Hepatocyte (in vitro differentiated cells): Measurements from ENCODE around the gene SOX6. TPM values are rescaled to one million over a fixed set of nuclear protein-coding genes. Genes with fewer than 3 reads are reported as not detected.

Experiments used
- DNase-seq: peaks from one replicate; pipeline ENCODE4 v3.0.0-alpha.2; 2016; ENCODE audit warnings: low spot score
- H2AFZ ChIP-seq: fragments of 200-600 bp; sonication (generic); 2 replicates; pipeline ENCODE4 v1.6.0; 2016; ENCODE audit warnings: antibody characterized with exemption, mild to moderate bottlenecking
- H3K27ac ChIP-seq: fragments of 200-600 bp; sonication (generic); 2 replicates; pipeline ENCODE4 v1.5.1; 2016; ENCODE audit warnings: mild to moderate bottlenecking
- H3K27me3 ChIP-seq: fragments of 200-600 bp; sonication (generic); 2 replicates; pipeline ENCODE4 v1.6.1; 2016
- H3K36me3 ChIP-seq: fragments of 200-600 bp; sonication (generic); replicated peaks from 2 replicates; pipeline ENCODE4 v1.5.1; 2016; ENCODE audit warnings: low read depth; ENCODE audit not compliant: insufficient read depth
- H3K4me1 ChIP-seq: fragments of 200-600 bp; sonication (generic); 2 replicates; pipeline ENCODE4 v1.5.1; 2016; ENCODE audit warnings: mild to moderate bottlenecking, moderate library complexity; ENCODE audit not compliant: insufficient read depth
- H3K4me2 ChIP-seq: fragments of 200-600 bp; sonication (generic); 2 replicates; pipeline ENCODE4 v1.6.0; 2016
- H3K4me3 ChIP-seq: fragments of 200-600 bp; sonication (generic); 2 replicates; pipeline ENCODE4 v1.5.1; 2016; ENCODE audit warnings: mild to moderate bottlenecking
- H3K79me2 ChIP-seq: fragments of 200-600 bp; sonication (generic); 2 replicates; pipeline ENCODE4 v1.6.0; 2017; ENCODE audit warnings: mild to moderate bottlenecking
- H3K9me2 ChIP-seq: fragments of 200-600 bp; sonication (generic); replicated peaks from 2 replicates; pipeline ENCODE4 v1.6.0; 2017; ENCODE audit warnings: mild to moderate bottlenecking; ENCODE audit not compliant: insufficient read depth
- H3K9me3 ChIP-seq: fragments of 200-600 bp; sonication (generic); 2 replicates; pipeline ENCODE4 v1.5.1; 2016; ENCODE audit warnings: low read depth, mild to moderate bottlenecking
- H4K20me1 ChIP-seq: fragments of 200-600 bp; sonication (generic); 2 replicates; pipeline ENCODE4 v1.6.0; 2016; ENCODE audit warnings: mild to moderate bottlenecking; ENCODE audit not compliant: insufficient read depth, poor library complexity, severe bottlenecking
- EZH2 ChIP-seq: fragments of 200-600 bp; sonication (generic); IDR thresholded peaks from 2 replicates; pipeline ENCODE4 v1.6.1; 2016; ENCODE audit warnings: antibody characterized with exemption, mild to moderate bottlenecking, borderline replicate concordance
- EZH2phosphoT487 ChIP-seq: fragments of 200-600 bp; sonication (generic); IDR thresholded peaks from one replicate; pipeline ENCODE4 v1.6.1; 2018; ENCODE audit warnings: antibody characterized with exemption, mild to moderate bottlenecking, low read depth, moderate library complexity; ENCODE audit not compliant: unreplicated experiment, severe bottlenecking
- WGBS: methylation state at CpG from one replicate; pipeline ENCODE4 v1.1.6; 2016; ENCODE audit warnings: low lambda C conversion rate; ENCODE audit errors: missing lambda C conversion rate; 5-methylcytosine and 5-hydroxymethylcytosine counted together
- polyA plus RNA-seq: library from polyadenylated mRNA; unstranded; fragments of >200 nt; fragmentation: Nextera tagmentation; extraction: Ambion mirVana; gene quantifications from 2 replicates; pipeline ENCODE4 v1.2.1, GENCODE V29; 2016
- total RNA-seq: library from RNA; depleted of rRNA; stranded (reverse); fragments of >200 nt; gene quantifications from 2 replicates; pipeline ENCODE4 v1.2.3, GENCODE V29; 2014
- TF ChIP-seq, protein P1 (sequence below): fragments of 200-600 bp; sonication (generic); IDR thresholded peaks from 2 replicates; pipeline ENCODE4 v1.5.1; 2016; ENCODE audit warnings: antibody characterized with exemption, mild to moderate bottlenecking; ENCODE audit not compliant: poor library complexity

Gene SOX6
- total and polyA plus RNA-seq, 2 experiments from 2014 or later, result 23.2 to 75.7 TPM

DNA sequence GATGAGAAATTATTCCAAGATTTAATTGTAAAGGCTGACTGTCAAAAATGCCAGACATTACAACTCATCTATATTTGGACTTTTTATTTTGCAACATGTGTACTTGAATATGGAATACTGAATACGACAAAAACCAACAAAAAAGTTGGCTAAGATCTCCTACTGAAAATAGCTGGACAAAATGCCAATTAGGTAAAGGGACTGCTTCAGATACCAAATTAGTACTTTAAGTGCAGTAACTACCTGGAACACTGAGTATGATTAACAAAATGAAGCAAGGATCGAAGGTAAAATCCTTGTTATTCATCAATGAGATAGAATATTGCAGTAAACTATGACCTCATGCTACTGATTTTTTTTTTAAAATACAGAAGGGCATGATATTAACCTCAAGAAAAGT lies 173.8 kb downstream of the SOX6 start:
- H2AFZ ChIP-seq, result no peak overlapping the region
- TF ChIP-seq EZH2, result no peak
- TF ChIP-seq EZH2phosphoT487, result no peak
- TF ChIP-seq, protein P1, sequence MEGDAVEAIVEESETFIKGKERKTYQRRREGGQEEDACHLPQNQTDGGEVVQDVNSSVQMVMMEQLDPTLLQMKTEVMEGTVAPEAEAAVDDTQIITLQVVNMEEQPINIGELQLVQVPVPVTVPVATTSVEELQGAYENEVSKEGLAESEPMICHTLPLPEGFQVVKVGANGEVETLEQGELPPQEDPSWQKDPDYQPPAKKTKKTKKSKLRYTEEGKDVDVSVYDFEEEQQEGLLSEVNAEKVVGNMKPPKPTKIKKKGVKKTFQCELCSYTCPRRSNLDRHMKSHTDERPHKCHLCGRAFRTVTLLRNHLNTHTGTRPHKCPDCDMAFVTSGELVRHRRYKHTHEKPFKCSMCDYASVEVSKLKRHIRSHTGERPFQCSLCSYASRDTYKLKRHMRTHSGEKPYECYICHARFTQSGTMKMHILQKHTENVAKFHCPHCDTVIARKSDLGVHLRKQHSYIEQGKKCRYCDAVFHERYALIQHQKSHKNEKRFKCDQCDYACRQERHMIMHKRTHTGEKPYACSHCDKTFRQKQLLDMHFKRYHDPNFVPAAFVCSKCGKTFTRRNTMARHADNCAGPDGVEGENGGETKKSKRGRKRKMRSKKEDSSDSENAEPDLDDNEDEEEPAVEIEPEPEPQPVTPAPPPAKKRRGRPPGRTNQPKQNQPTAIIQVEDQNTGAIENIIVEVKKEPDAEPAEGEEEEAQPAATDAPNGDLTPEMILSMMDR, result no peak
- no peaks in the 10 kb centered on the region for H3K9me3 ChIP-seq
- peaks cover 12% of the 10 kb centered on the region for H3K4me1 ChIP-seq
- no peaks in the 10 kb centered on the region for H3K79me2 ChIP-seq
- DNase-seq, result no peak
- H3K9me2 ChIP-seq, result no peaks in the 10 kb centered on the region
- H3K4me3 ChIP-seq, result no peak overlapping the region
- H3K27ac ChIP-seq, result no peak overlapping the region
- H3K4me2 ChIP-seq, result no peak overlapping the region
- H4K20me1 ChIP-seq, result no peaks in the 10 kb centered on the region
- no peaks in the 10 kb centered on the region for H3K36me3 ChIP-seq
- 100% methylated on average over 2 of the region's 2 CpGs for WGBS
- no peaks in the 10 kb centered on the region for H3K27me3 ChIP-seq

DNA sequence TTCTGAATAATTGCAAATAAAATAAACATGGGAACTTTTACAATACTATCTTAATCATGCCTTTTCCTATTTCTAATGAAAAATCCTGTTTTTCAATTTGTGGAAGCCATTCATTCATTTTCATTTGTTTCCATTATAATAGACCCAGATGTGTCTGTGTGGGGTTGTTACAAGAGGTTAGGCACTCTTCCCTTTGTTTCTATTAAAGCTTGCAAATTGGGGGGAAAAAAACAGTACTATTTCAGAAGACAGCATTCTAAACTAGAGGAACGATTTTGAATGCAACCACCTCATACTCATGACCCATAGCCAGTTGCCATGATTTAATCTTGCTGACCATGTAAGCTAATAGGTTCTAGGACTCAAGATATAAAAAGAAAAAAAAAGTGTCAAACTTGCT lies 175.5 kb downstream of the SOX6 start:
- no peaks in the 10 kb centered on the region for H3K36me3 ChIP-seq
- H3K27me3 ChIP-seq, result no peaks in the 10 kb centered on the region
- H3K9me3 ChIP-seq, result no peaks in the 10 kb centered on the region
- TF ChIP-seq EZH2phosphoT487, result no peak
- TF ChIP-seq, protein P1, result no peak
- no peak for TF ChIP-seq EZH2
- no peaks in the 10 kb centered on the region for H3K9me2 ChIP-seq
- no peaks in the 10 kb centered on the region for H4K20me1 ChIP-seq
- no peaks in the 10 kb centered on the region for H3K79me2 ChIP-seq
- no peak overlapping the region for H2AFZ ChIP-seq
- DNase-seq, result no peak
- H3K4me2 ChIP-seq, result no peak overlapping the region
- 75% methylated on average over 1 of the region's 1 CpG for WGBS
- H3K4me3 ChIP-seq, result no peak overlapping the region
- peaks cover 11% of the 10 kb centered on the region for H3K4me1 ChIP-seq
- no peak overlapping the region for H3K27ac ChIP-seq

DNA sequence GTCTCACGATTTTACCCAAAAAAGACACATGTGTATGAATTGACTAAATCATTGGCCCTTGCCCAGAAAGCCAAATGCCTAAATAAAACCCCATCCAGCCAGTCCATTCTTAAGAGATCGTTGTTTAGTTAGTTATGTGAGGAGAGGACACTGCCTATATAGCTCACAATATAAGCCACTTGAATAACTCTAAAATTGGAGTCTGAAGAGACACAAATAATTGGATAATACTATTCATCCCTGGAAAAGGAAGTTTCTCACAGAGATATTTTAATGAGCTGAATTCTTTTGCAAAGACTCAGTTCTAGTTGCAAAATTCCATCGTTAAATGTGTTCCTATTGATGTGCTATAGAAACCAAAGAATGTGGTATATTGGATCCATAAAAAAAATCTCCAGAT lies 176.7 kb downstream of the SOX6 start:
- H3K9me2 ChIP-seq, result no peaks in the 10 kb centered on the region

More for the DNA sequence above, 176.7 kb downstream of the SOX6 start:
- DNase-seq, result no peak
- Histone ChIP-seq H3K4me3 (no peak overlapping the region), H4K20me1 (no peaks in the 10 kb centered on the region), H3K36me3 (no peaks in the 10 kb centered on the region), H3K9me3 (no peaks in the 10 kb centered on the region), H2AFZ (no peak overlapping the region), H3K27ac (no peak overlapping the region), H3K27me3 (no peaks in the 10 kb centered on the region), H3K4me2 (no peak overlapping the region), H3K79me2 (no peaks in the 10 kb centered on the region), H3K4me1 (no peaks in the 10 kb centered on the region)
- WGBS, result 80% methylated on average over 3 of the region's 3 CpGs
- TF ChIP-seq EZH2phosphoT487 (no peak), EZH2 (no peak)
- TF ChIP-seq, protein P1, result no peak
